Caco-2 (cell line): ENCODE data around the gene RIOX2. TPM values are rescaled to one million over a fixed set of nuclear protein-coding genes. Genes with fewer than 3 reads are reported as not detected.
A peak's percentile ranks its signal among the peaks of the same experiment; 100 is the strongest.

Source experiments
- BruUV-seq: library from RNA; stranded (reverse); fragments of 400-500 nt; replicated peaks from 2 replicates; lab custom pipeline; 2021; lab: Mats Ljungman, UMichigan
- CTCF ChIA-PET: fragments of 300-600 bp; sonication (Branson Sonifier 250); formaldehyde crosslinking; loops from one replicate; lab custom pipeline; 2022; ENCODE audit warnings: antibody characterized with exemption; lab: Charles Lee
- POLR2A ChIA-PET: fragments of 300-600 bp; sonication (Branson Sonifier 250); formaldehyde crosslinking; loops from one replicate; lab custom pipeline; 2022; ENCODE audit warnings: antibody characterized with exemption; lab: Charles Lee
- DNase-seq, 2 experiments: peaks; one replicate each; pipeline versions ENCODE4 v3.0.0 to v3.0.0-alpha.2; 2020 to 2022
- H3K27me3 ChIP-seq: replicated peaks from 2 replicates; pipeline ENCODE4 v1.6.0; 2011; ENCODE audit warnings: low read length; ENCODE audit not compliant: control insufficient read depth, insufficient read depth
- H3K36me3 ChIP-seq: 2 replicates; pipeline ENCODE4 v1.5.1; 2011; ENCODE audit warnings: low read length; ENCODE audit not compliant: control insufficient read depth, insufficient read depth
- H3K4me1 ChIP-seq: fragments of 250-450 bp; sonication (Bioruptor Pico); 2 replicates; pipeline ENCODE4 v1.5.1; 2020; ENCODE audit warnings: mild to moderate bottlenecking
- H3K4me3 ChIP-seq: 2 replicates; pipeline ENCODE4 v1.5.1; 2011; ENCODE audit warnings: low read depth, mild to moderate bottlenecking, control low read depth, low read length
- H3K9me3 ChIP-seq: fragments of 250-450 bp; sonication (Bioruptor Pico); 2 replicates; pipeline ENCODE4 v1.5.1; 2020; ENCODE audit warnings: mild to moderate bottlenecking, moderate library complexity
- H3K27ac Mint-ChIP-seq: one replicate; pipeline ENCODE4 v1.8.0; 2022; ENCODE audit warnings: mixed read lengths; ENCODE audit not compliant: unreplicated experiment
- H3K27me3 Mint-ChIP-seq: one replicate; pipeline ENCODE4 v1.8.0; 2022; ENCODE audit warnings: mixed read lengths; ENCODE audit not compliant: insufficient read depth, unreplicated experiment
- H3K36me3 Mint-ChIP-seq: one replicate; pipeline ENCODE4 v1.8.0; 2022; ENCODE audit warnings: mild to moderate bottlenecking, mixed read lengths; ENCODE audit not compliant: insufficient read depth, unreplicated experiment
- H3K4me1 Mint-ChIP-seq: one replicate; pipeline ENCODE4 v1.8.0; 2022; ENCODE audit warnings: low read depth, mixed read lengths; ENCODE audit not compliant: unreplicated experiment
- H3K4me3 Mint-ChIP-seq: one replicate; pipeline ENCODE4 v1.8.0; 2022; ENCODE audit warnings: mild to moderate bottlenecking, moderate library complexity, mixed read lengths; ENCODE audit not compliant: unreplicated experiment
- H3K9me3 Mint-ChIP-seq: one replicate; pipeline ENCODE4 v1.8.0; 2022; ENCODE audit warnings: mixed read lengths; ENCODE audit not compliant: unreplicated experiment
- intact Hi-C: fragments of 100-400 bp; cut with micrococcal nuclease; formaldehyde crosslinking; loops from one replicate; pipeline ENCODE4 v1.10.0; 2022; ENCODE audit not compliant: unreplicated experiment
- total RNA-seq: library from RNA; stranded (reverse); gene quantifications from 2 replicates; pipeline ENCODE4 v1.2.3, GENCODE V29; 2022
- TF ChIP-seq, protein P1 (sequence below), 2 experiments: fragments of 200-600 bp in 1 of 2; IDR thresholded peaks; 1 replicate in 1 of 2; 2 replicates in 1 of 2; pipeline versions ENCODE4 v1.5.1 to v1.8.0; 2011 to 2022; ENCODE audit warnings: antibody characterized with exemption in 1 of 2, control low read depth in 1 of 2, inconsistent platforms in 1 of 2, low read depth in 1 of 2, low read length in 1 of 2, mild to moderate bottlenecking in 1 of 2, moderate library complexity in 1 of 2; ENCODE audit not compliant: insufficient read depth in 1 of 2, severe bottlenecking in 1 of 2, unreplicated experiment in 1 of 2

RIOX2 gene
- total RNA-seq, 1 experiment from 2014 or later: 25.0 TPM

DNA sequence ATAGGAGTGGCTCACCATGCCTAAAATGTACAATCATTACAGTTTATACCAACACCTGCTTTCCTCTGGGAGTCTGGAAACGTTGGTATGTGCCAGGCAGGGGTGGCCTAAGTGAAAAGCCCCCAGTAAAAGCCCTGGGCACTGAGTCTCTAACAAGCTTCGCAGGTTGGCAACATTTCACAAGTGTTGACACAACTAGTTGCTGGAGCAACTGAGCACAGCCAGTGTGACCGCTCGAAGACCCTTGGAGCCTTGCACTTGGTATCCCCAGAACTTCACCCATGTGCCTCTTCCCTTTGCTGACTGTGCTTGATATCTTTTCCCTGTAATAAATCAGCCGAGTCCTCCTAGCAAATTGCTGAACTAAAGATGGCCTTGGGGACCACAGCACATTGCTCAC is 2.7 kb downstream of the RIOX2 start:
- POLR2A ChIA-PET: no interaction called here
- Histone ChIP-seq H3K36me3 (no peaks in the 10 kb centered on the region), H3K9me3 (no peaks in the 10 kb centered on the region), H3K4me3 (no peak overlapping the region), H3K4me1 (peaks cover 23% of the 10 kb centered on the region), H3K27me3 (no peaks in the 10 kb centered on the region)
- TF ChIP-seq, protein P1, sequence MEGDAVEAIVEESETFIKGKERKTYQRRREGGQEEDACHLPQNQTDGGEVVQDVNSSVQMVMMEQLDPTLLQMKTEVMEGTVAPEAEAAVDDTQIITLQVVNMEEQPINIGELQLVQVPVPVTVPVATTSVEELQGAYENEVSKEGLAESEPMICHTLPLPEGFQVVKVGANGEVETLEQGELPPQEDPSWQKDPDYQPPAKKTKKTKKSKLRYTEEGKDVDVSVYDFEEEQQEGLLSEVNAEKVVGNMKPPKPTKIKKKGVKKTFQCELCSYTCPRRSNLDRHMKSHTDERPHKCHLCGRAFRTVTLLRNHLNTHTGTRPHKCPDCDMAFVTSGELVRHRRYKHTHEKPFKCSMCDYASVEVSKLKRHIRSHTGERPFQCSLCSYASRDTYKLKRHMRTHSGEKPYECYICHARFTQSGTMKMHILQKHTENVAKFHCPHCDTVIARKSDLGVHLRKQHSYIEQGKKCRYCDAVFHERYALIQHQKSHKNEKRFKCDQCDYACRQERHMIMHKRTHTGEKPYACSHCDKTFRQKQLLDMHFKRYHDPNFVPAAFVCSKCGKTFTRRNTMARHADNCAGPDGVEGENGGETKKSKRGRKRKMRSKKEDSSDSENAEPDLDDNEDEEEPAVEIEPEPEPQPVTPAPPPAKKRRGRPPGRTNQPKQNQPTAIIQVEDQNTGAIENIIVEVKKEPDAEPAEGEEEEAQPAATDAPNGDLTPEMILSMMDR (IDR thresholded peaks at IDR 0.05; ENCODE audit: insufficient read depth in 1 of 2, low read depth in 1 of 2, low read length in 1 of 2, severe bottlenecking in 1 of 2, unreplicated experiment in 1 of 2): no peak
- H3K9me3 Mint-ChIP-seq: no peaks in the 10 kb centered on the region
- DNase-seq: no peak
- BruUV-seq: no TSS peak
- CTCF ChIA-PET: no interaction called here
- no peak overlapping the region for H3K4me3 Mint-ChIP-seq
- H3K36me3 Mint-ChIP-seq: peaks cover 7% of the 10 kb centered on the region
- H3K27ac Mint-ChIP-seq: no peak overlapping the region
- intact Hi-C loops: no loop called here
- H3K27me3 Mint-ChIP-seq: no peaks in the 10 kb centered on the region
- H3K4me1 Mint-ChIP-seq: peaks cover 13% of the 10 kb centered on the region

DNA sequence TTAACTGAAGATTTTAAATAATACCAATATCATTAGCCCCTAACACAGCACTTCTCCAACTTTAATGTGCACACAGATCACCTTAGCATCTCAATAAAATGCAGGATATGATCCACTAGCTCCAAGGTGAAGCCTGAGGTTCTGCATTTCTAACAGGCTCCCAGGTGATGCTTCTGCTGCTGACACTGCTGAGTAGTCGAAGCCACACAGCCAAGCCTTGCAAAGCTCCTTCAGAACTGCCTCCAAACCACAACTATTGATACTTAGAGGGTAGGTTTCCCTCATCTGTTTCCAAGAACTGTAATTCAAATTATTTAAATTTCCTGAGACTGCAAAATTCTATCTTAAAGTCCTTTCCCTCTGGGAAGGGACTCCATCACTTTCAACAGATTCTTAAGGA is 3.9 kb downstream of the RIOX2 start:
- H3K4me3 ChIP-seq: no peak overlapping the region
- Mint-ChIP-seq H3K36me3 (peaks cover 7% of the 10 kb centered on the region), H3K27ac (no peak overlapping the region), H3K9me3 (no peaks in the 10 kb centered on the region), H3K27me3 (no peaks in the 10 kb centered on the region), H3K4me1 (peaks cover 13% of the 10 kb centered on the region), H3K4me3 (no peak overlapping the region)
- H3K9me3 ChIP-seq: no peaks in the 10 kb centered on the region
- CTCF ChIA-PET: no interaction called here
- no TSS peak for BruUV-seq
- H3K36me3 ChIP-seq: no peaks in the 10 kb centered on the region
- intact Hi-C loops: no loop called here
- TF ChIP-seq, protein P1 (IDR thresholded peaks at IDR 0.05; ENCODE audit: insufficient read depth in 1 of 2, low read depth in 1 of 2, low read length in 1 of 2, severe bottlenecking in 1 of 2, unreplicated experiment in 1 of 2): no peak
- DNase-seq: no peak
- no peaks in the 10 kb centered on the region for H3K27me3 ChIP-seq
- H3K4me1 ChIP-seq: peaks cover 19% of the 10 kb centered on the region
- POLR2A ChIA-PET: no interaction called here

DNA sequence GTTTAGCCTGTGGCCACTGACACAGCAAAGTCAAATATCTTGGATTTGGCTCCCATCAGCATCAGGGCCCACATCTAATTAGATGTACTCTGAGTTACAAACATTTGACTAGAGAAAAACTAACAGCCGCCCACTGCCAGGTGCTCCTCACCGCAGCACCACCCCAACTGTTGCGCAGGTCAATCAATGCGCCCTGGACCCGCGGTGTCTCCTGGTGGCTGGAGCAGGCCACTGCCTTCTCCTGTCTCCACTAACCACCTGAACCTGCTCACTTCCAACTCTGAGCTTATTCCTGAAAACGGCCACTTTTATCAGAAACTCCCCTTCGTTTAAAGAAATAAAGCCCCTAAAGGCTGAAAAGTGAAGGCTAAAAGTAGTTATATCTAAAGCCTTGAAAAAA is 4.3 kb downstream of the RIOX2 start:
- peak in 1 of 2 experiments; percentile 25 for DNase-seq
- ChIA-PET POLR2A (no interaction called here), CTCF (no interaction called here)
- TF ChIP-seq, protein P1 (IDR thresholded peaks at IDR 0.05; ENCODE audit: insufficient read depth in 1 of 2, low read depth in 1 of 2, low read length in 1 of 2, severe bottlenecking in 1 of 2, unreplicated experiment in 1 of 2): peak in 1 of 2 experiments; percentile 9
- Histone ChIP-seq H3K27me3 (no peaks in the 10 kb centered on the region), H3K4me3 (no peak overlapping the region), H3K9me3 (no peaks in the 10 kb centered on the region), H3K4me1 (peaks cover 15% of the 10 kb centered on the region), H3K36me3 (no peaks in the 10 kb centered on the region)
- H3K9me3 Mint-ChIP-seq: no peaks in the 10 kb centered on the region
- intact Hi-C loops: no loop called here
- no peak overlapping the region for H3K4me3 Mint-ChIP-seq
- peaks cover 13% of the 10 kb centered on the region for H3K4me1 Mint-ChIP-seq
- no peak overlapping the region for H3K27ac Mint-ChIP-seq
- peaks cover 7% of the 10 kb centered on the region for H3K36me3 Mint-ChIP-seq
- no peaks in the 10 kb centered on the region for H3K27me3 Mint-ChIP-seq
- BruUV-seq: no TSS peak
